Endothelial cell of umbilical vein (primary cell): Measurements from ENCODE around the gene FSIP1. TPM values are rescaled to one million over a fixed set of nuclear protein-coding genes. Genes with fewer than 3 reads are reported as not detected.

Experiments
- BruUV-seq: library from RNA; stranded (reverse); fragments of 400-500 nt; replicated peaks from 2 replicates; lab custom pipeline; 2021; lab: Mats Ljungman, UMichigan
- CTCF ChIA-PET: fragments of 300-600, 350-600 bp; sonication (Branson Sonifier 250); formaldehyde crosslinking; loops from one replicate; lab custom pipeline; 2021; ENCODE audit warnings: antibody characterized with exemption, inconsistent platforms; lab: Charles Lee
- POLR2A ChIA-PET: fragments of 300-600, 350-600 bp; sonication (Branson Sonifier 250); formaldehyde crosslinking; loops from one replicate; lab custom pipeline; 2021; ENCODE audit warnings: antibody characterized with exemption, inconsistent platforms; lab: Charles Lee
- DNase-seq: peaks from one replicate; pipeline ENCODE4 v3.0.0-alpha.2; 2011; ENCODE audit warnings: low read depth, low spot score
- FAIRE-seq: peaks from 2 replicates; lab custom pipeline; 2011; peaks lifted over from hg19 to GRCh38; lab: Jason Lieb, UNC
- H2AFZ ChIP-seq: 2 replicates; pipeline ENCODE4 v1.6.0; 2012; ENCODE audit warnings: low read depth, low read length, control low read depth, inconsistent platforms
- H3K27ac ChIP-seq: 2 replicates; pipeline ENCODE4 v1.5.1; 2011; ENCODE audit warnings: low read depth, mild to moderate bottlenecking, control low read depth, low read length, moderate library complexity; ENCODE audit not compliant: insufficient read depth
- H3K27me3 ChIP-seq, 2 experiments: 2 replicates each; pipeline versions ENCODE4 v1.6.0 to v1.6.1; 2011; ENCODE audit warnings: low read length in 2 of 2, mixed read lengths in 1 of 2; ENCODE audit not compliant: control insufficient read depth in 2 of 2, insufficient read depth in 2 of 2
- H3K36me3 ChIP-seq, 2 experiments: 2 replicates in 1 of 2; 3 replicates in 1 of 2; pipeline ENCODE4 v1.5.1; 2011; ENCODE audit warnings: low read length in 2 of 2, mild to moderate bottlenecking in 1 of 2, moderate library complexity in 1 of 2; ENCODE audit not compliant: control insufficient read depth in 2 of 2, insufficient read depth in 2 of 2; ENCODE audit errors: extremely low read depth in 1 of 2
- H3K4me1 ChIP-seq: 3 replicates; pipeline ENCODE4 v1.5.1; 2011; ENCODE audit warnings: mild to moderate bottlenecking, low read length; ENCODE audit not compliant: control insufficient read depth, insufficient read depth; ENCODE audit errors: extremely low read depth
- H3K4me2 ChIP-seq: 2 replicates; pipeline ENCODE4 v1.6.1; 2011; ENCODE audit warnings: low read length, control low read depth, mixed read lengths; ENCODE audit not compliant: insufficient read depth
- H3K4me3 ChIP-seq, 3 experiments: fragments of 200-600 bp in 1 of 3; sonication (generic), shearing (Covaris generic) in 1 of 3; replicated peaks in 1 of 3; 2 replicates each; pipeline ENCODE4 v1.5.1; 2011 to 2016; ENCODE audit warnings: control low read depth in 3 of 3, low read length in 3 of 3, mild to moderate bottlenecking in 2 of 3, inconsistent platforms in 1 of 3, low read depth in 1 of 3, moderate library complexity in 1 of 3; ENCODE audit not compliant: insufficient read depth in 1 of 3
- H3K79me2 ChIP-seq: 2 replicates; pipeline ENCODE4 v1.6.0; 2012; ENCODE audit warnings: low read length, inconsistent platforms; ENCODE audit not compliant: control insufficient read depth, insufficient read depth
- H3K9ac ChIP-seq: replicated peaks from 2 replicates; pipeline ENCODE3; 2011; ENCODE audit warnings: low read length, control low read depth; ENCODE audit not compliant: insufficient read depth; ENCODE audit errors: extremely low read depth
- H3K9me1 ChIP-seq: replicated peaks from 3 replicates; pipeline ENCODE4 v1.6.0; 2011; ENCODE audit warnings: mild to moderate bottlenecking, low read length; ENCODE audit not compliant: control insufficient read depth, insufficient read depth; ENCODE audit errors: extremely low read depth
- H3K9me3 ChIP-seq: replicated peaks from 2 replicates; pipeline ENCODE4 v1.5.1; 2012; ENCODE audit warnings: low read length, inconsistent platforms; ENCODE audit not compliant: control insufficient read depth, insufficient read depth
- H4K20me1 ChIP-seq: replicated peaks from 2 replicates; pipeline ENCODE3; 2011; ENCODE audit warnings: mild to moderate bottlenecking, low read length; ENCODE audit not compliant: control insufficient read depth, insufficient read depth; ENCODE audit errors: extremely low read depth
- EZH2 ChIP-seq: IDR thresholded peaks from 2 replicates; pipeline ENCODE4 v1.6.1; 2012; ENCODE audit warnings: borderline replicate concordance, low read depth, mild to moderate bottlenecking, moderate library complexity, low read length, inconsistent platforms; ENCODE audit not compliant: severe bottlenecking
- FOS ChIP-seq: IDR thresholded peaks from 2 replicates; pipeline ENCODE4 v1.6.1; 2011; ENCODE audit warnings: mild to moderate bottlenecking, low read length, moderate library complexity, borderline replicate concordance; ENCODE audit not compliant: insufficient read depth
- GATA2 ChIP-seq: IDR thresholded peaks from 2 replicates; pipeline ENCODE4 v1.7.0; 2011; ENCODE audit warnings: low read depth, mild to moderate bottlenecking, moderate library complexity, mixed read lengths, low read length; ENCODE audit not compliant: insufficient read length, insufficient read depth
- JUN ChIP-seq: IDR thresholded peaks from 2 replicates; pipeline ENCODE4 v1.6.1; 2011; ENCODE audit warnings: borderline replicate concordance, low read depth; ENCODE audit not compliant: insufficient read length, insufficient read depth
- MYC ChIP-seq: IDR thresholded peaks from one replicate; pipeline ENCODE4 v1.6.1; 2011; ENCODE audit warnings: mild to moderate bottlenecking, low read depth, low read length
- POLR2A ChIP-seq: IDR thresholded peaks from 2 replicates; pipeline ENCODE4 v1.6.1; 2012; ENCODE audit warnings: low read depth, mild to moderate bottlenecking, control low read depth, low read length
- POLR2AphosphoS5 ChIP-seq: IDR thresholded peaks from 2 replicates; pipeline ENCODE4 v1.6.1; 2012; ENCODE audit warnings: low read depth, mild to moderate bottlenecking, control low read depth, low read length, moderate library complexity; ENCODE audit not compliant: insufficient read depth
- dilution Hi-C: fragments of 300-500 bp; cut with MboI; formaldehyde crosslinking; loops from one replicate; pipeline ENCODE4 v1.15.0; 2019; ENCODE audit warnings: low sequenced_read_pairs; ENCODE audit not compliant: extremely low pct_ligation_motif_present
- intact Hi-C: fragments of 100-400 bp; cut with micrococcal nuclease; formaldehyde crosslinking; loops from one replicate; pipeline ENCODE4 v1.10.0; 2022
- polyA plus RNA-seq, 4 experiments: library from polyadenylated mRNA; depleted of rRNA in 3 of 4; stranded (reverse) in 3 of 4; unstranded in 1 of 4; fragments of >200 nt; gene quantifications; 2 replicates each; pipeline versions ENCODE4 v1.2.1 to v1.2.3, GENCODE V29; 2011 to 2012; ENCODE audit warnings: missing spikeins in 1 of 4
- total RNA-seq: library from RNA; stranded (reverse); gene quantifications from 2 replicates; pipeline ENCODE4 v1.2.3, GENCODE V29; 2021
- TF ChIP-seq, protein P1 (sequence below), 2 donors: IDR thresholded peaks; 1 replicate in 1 of 2; 2 replicates in 1 of 2; pipeline ENCODE4 v1.5.1; 2011; ENCODE audit warnings: low read length in 2 of 2, mild to moderate bottlenecking in 2 of 2, moderate library complexity in 2 of 2, control low read depth in 1 of 2, inconsistent platforms in 1 of 2, low read depth in 1 of 2; ENCODE audit not compliant: insufficient read depth in 1 of 2; ENCODE audit errors: extremely low read depth in 1 of 2
- TF ChIP-seq, protein P2 (sequence below): IDR thresholded peaks from 2 replicates; pipeline ENCODE4 v1.6.1; 2011; ENCODE audit not compliant: insufficient read depth, insufficient read length

FSIP1 gene
- total and polyA plus RNA-seq, 2 donors (not counting 3 experiments of a cell fraction or from before 2014, with no cell fraction given) = 0.23 to 1.1 TPM

DNA sequence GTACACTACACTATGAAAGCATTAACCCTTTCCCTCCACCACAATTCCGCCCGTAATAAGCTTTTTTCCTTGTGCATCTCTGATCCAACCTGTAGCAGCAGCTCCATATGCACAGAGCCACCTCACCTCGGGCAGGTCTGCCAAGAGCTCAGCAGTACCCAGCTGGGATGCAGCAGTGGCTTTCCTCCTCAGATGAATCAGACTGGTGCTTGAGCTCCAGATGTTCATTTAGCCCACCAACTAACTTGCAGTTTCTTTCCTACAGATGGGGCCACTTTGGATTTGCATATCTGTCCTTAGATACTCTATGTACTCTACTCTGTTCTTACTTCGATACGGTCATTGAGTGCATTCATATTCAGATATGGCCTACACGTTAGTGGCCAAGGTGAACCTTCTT lies 14.8 kb upstream of the FSIP1 start:
- H3K4me1 ChIP-seq = peaks cover 10% of the 10 kb centered on the region
- no peak for DNase-seq
- H3K9me3 ChIP-seq = no peaks in the 10 kb centered on the region
- dilution Hi-C loops (no loop called here), intact Hi-C loops (no loop called here)
- H3K4me2 ChIP-seq = no peak overlapping the region
- no TSS peak for BruUV-seq
- no peak overlapping the region for H3K4me3 ChIP-seq
- H3K27ac ChIP-seq = no peak overlapping the region
- TF ChIP-seq, protein P1, sequence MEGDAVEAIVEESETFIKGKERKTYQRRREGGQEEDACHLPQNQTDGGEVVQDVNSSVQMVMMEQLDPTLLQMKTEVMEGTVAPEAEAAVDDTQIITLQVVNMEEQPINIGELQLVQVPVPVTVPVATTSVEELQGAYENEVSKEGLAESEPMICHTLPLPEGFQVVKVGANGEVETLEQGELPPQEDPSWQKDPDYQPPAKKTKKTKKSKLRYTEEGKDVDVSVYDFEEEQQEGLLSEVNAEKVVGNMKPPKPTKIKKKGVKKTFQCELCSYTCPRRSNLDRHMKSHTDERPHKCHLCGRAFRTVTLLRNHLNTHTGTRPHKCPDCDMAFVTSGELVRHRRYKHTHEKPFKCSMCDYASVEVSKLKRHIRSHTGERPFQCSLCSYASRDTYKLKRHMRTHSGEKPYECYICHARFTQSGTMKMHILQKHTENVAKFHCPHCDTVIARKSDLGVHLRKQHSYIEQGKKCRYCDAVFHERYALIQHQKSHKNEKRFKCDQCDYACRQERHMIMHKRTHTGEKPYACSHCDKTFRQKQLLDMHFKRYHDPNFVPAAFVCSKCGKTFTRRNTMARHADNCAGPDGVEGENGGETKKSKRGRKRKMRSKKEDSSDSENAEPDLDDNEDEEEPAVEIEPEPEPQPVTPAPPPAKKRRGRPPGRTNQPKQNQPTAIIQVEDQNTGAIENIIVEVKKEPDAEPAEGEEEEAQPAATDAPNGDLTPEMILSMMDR (IDR thresholded peaks at IDR 0.05; ENCODE audit: extremely low read depth in 1 of 2, insufficient read depth in 1 of 2, low read depth in 1 of 2, low read length in 2 of 2) = no peak
- TF ChIP-seq FOS (no peak), JUN (no peak)
- H3K27me3 ChIP-seq = no peaks in the 10 kb centered on the region
- no peak for FAIRE-seq
- POLR2A ChIA-PET = no interaction called here
- H4K20me1 ChIP-seq = no peaks in the 10 kb centered on the region
- no peak overlapping the region for H3K9ac ChIP-seq
- peaks cover 0 to 3% of the 10 kb centered on the region in 2 experiments for H3K36me3 ChIP-seq
- CTCF ChIA-PET = interaction anchor here (1.0 to 1.6 kb wide), 3 partner anchors 8 to 87 kb away, joined by 3 to 4 read pairs (median 3); no protein-coding TSS in a partner anchor
- H2AFZ ChIP-seq = no peak overlapping the region
- H3K9me1 ChIP-seq = no peaks in the 10 kb centered on the region
- no peaks in the 10 kb centered on the region for H3K79me2 ChIP-seq

DNA sequence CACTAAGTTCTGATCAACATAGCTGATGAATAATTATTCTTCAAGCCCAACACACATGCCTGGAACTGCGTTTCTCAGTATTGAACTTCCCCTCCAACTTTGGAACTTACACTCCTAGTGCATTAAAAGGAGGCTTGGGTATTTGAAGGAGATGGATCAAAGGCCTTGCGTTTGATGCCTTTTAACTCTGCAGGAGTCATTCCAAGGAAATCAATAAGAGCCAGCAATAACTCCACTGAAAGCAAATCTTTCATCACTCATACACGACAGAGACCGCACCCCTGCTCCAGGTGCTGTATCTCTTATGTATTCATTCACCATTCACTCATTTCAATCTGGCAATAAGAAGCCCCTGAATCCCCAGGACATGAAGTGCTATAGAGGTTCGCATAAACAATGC lies 14.0 kb upstream of the FSIP1 start:
- no peaks in the 10 kb centered on the region for H3K27me3 ChIP-seq
- no peaks in the 10 kb centered on the region for H3K36me3 ChIP-seq
- dilution Hi-C loops (no loop called here), intact Hi-C loops (no loop called here)
- H3K9ac ChIP-seq = no peak overlapping the region
- FAIRE-seq (no peak), DNase-seq (no peak)
- CTCF ChIA-PET = no interaction called here
- no peak overlapping the region for H3K27ac ChIP-seq
- H3K9me3 ChIP-seq = no peaks in the 10 kb centered on the region
- BruUV-seq = no TSS peak
- TF ChIP-seq GATA2 = no peak
- no peak for TF ChIP-seq JUN
- TF ChIP-seq, protein P2, sequence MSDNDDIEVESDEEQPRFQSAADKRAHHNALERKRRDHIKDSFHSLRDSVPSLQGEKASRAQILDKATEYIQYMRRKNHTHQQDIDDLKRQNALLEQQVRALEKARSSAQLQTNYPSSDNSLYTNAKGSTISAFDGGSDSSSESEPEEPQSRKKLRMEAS = no peak
- TF ChIP-seq POLR2AphosphoS5 = no peak
- TF ChIP-seq POLR2A = no peak
- TF ChIP-seq EZH2 = no peak
- TF ChIP-seq MYC = no peak
- no peak for TF ChIP-seq FOS
- TF ChIP-seq, protein P1 (IDR thresholded peaks at IDR 0.05; ENCODE audit: extremely low read depth in 1 of 2, insufficient read depth in 1 of 2, low read depth in 1 of 2, low read length in 2 of 2) = no peak
- no peak overlapping the region for H2AFZ ChIP-seq
- POLR2A ChIA-PET = no interaction called here
- no peaks in the 10 kb centered on the region for H4K20me1 ChIP-seq
- H3K4me3 ChIP-seq = no peak overlapping the region
- no peak overlapping the region for H3K4me2 ChIP-seq
- no peaks in the 10 kb centered on the region for H3K79me2 ChIP-seq
- H3K9me1 ChIP-seq = no peaks in the 10 kb centered on the region
- H3K4me1 ChIP-seq = peaks cover 10% of the 10 kb centered on the region
